GM18498 (cell line): Measurements from ENCODE around the gene WIZ.
A peak's percentile ranks its signal among the peaks of the same experiment; 100 is the strongest.

Experiments used
- ATAC-seq: cut with Tn5 transposase; IDR thresholded peaks from one replicate; pipeline ENCODE4 v1.9.1; 2021; ENCODE audit warnings: mild to moderate bottlenecking, moderate library complexity; ENCODE audit not compliant: unreplicated experiment

WIZ gene

DNA sequence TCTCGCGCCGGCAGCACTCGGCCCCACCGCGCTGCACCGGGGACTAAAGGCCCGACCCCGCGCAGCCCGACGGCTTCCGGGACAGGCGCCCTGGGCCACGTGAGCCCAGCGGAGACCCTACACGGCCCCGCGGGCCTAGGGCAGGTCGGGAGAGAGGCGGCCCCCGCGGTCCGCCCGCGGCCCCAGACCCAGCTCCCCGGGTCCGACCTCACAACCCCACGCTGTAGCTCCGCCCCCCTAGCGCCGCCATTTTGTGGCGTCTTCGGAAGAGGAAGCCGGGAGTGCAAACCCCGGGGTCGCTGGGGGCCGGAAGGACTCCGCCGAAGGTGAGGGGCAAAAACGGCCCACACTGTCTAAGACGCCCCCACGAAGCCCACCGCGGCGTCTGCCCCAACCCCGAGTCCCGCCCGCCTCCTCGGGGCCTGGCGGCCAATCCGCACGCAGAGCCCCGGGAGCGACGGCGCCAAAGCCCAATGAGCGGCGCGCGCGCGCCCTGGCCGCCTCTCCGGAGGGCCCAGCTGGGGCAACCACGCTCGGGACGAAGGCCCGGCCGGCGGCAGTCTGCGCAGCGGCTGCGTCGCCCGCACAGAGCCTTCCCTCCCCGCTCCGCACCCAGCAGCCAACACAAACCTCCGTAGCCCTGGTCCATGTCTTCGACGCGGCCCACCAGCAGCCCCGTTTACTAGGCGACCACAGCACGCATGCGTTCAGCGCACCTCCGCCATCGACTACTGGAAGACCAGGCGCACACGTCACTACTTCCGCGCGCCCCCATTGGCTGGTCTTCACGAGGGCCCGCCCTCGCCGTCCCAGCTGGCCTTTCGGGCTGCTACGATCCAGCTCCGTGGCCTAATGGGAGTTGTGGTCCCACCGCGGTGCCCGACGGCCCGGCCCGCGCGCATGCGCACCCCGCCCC is 70.4 kb downstream of the WIZ start, which contains the start of gene AKAP8:
Gene AKAP8, minus strand, starts transcription at position 705 of the 916 bp plus-strand sequence. Its CDS starts 56 bp downstream, at position 649.
- peak; percentile 81 for ATAC-seq

DNA sequence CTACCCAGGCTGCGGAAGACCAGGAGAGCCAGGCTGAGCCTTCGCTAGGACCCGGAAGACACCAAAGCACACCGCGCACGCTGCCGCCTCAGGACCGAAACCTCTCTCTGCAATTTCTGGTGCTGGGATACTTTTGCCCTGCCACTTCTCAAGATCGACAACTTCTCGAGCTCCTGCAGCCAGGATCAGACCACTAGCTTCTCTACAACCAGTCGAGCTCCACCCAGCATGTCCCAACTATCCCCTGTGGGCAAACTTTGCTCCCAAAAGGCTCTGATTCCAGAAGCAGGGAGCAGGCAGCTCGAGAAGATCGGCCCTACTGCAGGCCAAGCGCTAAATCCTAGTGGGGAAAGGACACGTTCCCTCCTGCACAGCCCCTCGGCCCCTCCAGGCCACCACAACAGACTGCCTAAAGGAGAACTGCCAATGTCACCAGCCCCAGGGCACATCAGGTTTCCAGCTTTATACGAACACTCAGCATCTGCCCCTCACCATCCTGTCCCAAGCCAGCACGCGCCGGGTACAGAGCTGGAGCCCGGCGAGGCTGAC is 71.1 kb downstream of the WIZ start:
- no peak for ATAC-seq

DNA sequence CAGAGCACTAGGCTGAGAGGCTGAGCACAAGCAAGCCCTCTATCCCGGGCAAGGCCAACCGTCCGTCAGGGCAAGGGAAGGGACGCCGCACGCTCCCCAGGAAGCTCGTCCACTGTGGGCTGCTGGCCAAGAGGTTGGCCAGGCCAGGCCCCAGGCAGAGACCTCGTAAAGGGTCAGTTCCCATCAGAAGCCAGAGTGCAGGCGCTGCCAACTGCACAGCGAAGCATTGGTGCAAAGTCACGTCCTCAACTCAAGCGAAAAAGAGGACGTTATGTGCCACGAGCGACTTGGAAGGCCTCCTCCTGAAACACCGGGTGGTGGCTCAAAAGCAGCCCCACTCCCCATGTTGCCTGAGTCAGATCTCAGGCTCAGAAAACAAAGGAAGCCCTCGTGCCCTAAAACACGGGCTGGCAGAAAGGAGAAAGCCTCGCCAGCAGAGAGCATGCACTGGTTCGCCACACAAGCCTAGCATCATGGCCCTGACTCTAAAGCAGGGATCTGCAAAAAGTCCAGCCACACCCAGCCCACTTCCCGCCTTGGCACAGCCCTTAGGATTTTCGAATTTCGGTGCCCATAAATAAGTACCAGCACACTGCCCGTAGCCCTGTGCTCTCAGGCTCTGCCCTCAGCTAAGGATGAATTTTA is 74.8 kb downstream of the WIZ start:
- no peak for ATAC-seq

DNA sequence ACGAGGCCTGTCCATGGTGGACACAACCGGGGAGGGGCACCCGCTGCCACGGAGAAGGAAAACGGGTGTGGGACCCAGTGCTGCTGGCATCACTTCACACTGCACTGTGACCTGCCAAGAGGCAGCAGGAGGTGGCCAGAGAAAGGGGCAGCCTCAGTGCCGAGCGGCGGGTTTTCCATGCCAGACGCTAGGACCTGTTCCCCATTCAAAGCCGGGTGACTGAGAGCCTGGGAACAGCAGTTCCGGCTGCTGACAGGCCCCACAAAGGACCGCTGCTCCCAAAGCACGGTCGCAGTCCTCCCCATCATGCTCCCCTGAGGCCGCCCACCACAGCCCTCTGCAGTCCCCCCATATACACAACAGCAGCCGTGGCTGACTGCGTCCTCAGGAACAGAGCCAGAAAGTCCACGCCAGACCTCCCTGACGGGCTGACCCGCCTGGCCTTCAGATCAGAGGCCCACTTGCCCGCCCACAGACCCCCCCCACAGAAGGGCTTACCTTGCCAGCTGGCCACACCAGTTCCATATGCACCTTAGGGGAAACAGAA is 75.6 kb downstream of the WIZ start:
- ATAC-seq = no peak

DNA sequence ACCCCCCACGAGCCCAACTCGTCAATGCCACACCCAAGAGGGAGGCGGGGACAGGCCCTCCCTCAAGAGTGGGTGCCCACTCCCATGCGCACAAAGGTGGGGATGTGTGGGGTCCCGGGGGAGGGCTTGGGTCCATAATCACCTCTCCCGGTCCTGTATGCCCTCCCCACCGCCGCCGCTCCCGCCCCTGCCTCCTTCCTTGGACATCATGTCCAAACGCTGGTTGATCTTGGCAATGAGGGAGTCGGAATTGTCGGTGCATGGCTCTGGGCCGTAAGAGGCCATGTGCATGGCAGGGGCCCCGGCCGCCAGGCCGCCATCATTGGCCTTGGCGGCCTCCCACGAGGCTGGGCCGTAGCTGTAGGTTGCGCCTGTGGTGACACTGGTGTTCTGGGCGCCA is 76.1 kb downstream of the WIZ start:
- no peak for ATAC-seq

DNA sequence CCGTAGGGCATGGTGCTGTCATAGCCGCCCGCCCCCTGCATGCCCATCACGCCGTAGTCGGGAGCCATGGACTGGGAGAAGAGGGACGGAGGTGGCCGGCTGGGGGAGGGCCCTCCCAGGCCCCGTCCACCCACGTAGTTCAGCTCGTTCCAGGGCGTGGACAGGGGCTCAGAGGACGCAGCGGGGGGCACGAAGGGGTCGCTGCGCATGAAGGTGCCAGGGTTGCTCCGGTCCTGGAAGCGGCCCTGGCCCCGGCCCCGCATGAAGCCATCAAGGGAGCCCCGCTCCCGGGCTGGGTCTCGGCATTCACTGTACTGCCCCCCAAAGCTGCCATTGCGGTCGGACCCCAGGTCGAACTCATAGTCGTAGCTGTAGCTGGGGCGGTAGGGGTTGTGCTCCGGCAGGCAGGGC is 76.9 kb downstream of the WIZ start:
- no peak for ATAC-seq

DNA sequence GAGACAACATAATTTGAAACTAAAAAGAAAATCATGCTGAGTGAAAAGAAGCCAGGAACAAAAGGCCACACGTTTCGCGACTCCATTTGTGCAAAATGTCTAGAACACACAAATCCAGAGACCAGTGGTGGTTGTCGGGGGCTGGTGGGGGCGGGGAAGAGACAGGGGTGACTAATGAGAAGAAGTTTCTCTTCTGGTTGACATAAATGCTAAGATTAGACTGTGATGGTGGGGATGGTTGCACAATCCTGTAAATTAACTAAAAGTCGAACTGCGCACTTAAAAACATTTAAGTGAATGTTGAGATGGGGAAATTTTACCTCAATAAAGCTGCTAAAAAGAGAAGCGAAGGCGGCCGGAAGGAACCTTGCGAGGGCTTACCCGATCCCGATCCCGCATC is 77.3 kb downstream of the WIZ start:
- no peak for ATAC-seq

DNA sequence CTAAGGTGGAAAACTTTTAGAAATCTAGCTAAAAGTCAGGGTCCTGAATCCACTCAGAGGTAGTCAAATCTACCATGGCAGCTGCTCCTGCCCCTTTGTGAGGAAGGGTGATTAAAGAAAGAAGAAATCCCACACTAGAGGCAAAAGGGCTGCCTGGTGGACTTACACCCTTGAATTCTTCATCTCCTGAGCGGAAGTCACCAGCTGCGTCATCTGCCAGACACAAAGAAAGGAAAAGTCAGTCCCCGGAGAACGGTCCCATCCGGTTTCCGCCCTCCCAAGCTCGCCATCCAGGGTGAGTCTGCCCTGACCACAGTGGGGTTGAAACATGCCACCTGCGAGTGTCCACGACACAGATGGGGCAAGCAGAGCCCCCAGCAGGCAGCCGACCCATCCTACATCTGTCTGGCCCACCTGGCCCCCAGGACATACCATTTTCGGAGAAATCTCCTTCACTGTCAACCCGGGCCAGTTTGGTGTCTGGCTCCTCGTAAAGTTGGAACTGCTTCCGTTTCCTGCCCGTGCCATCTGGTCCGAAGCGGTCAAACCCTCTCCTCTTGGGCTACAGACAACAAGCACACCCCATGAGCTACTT is 77.9 kb downstream of the WIZ start:
- no peak for ATAC-seq

DNA sequence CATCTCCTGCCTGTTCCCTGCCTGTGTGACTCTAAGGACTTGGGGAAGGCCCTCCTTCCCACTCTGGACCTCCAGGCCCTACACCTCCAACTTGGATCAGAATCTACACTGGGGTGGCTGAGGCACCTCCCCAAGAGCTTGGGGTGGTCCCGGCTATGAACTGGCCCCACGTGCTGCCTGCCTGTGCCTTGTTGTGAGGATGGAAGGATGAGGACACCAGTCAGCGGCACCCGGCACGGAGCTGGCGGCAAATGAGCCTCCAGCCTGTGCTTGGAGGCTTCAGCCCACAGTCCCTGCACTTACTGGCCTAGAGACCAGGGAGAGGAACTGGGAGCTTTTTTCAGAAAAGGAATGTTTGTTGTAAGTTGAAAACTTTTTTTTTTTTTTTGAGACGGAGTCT is 78.6 kb downstream of the WIZ start:
- ATAC-seq = no peak
